Testis (tissue), 3 donors: ENCODE data around the gene OPA1. TPM values are rescaled to one million over a fixed set of nuclear protein-coding genes. Genes with fewer than 3 reads are reported as not detected.

ENCODE experiments used
- DNase-seq: peaks from one replicate; pipeline ENCODE4 v3.0.0-alpha.2; 2019
- H3K27ac ChIP-seq, 2 donors: fragments of 200-600 bp; sonication (generic); one replicate each; pipeline ENCODE4 v1.5.1; 2019
- H3K27me3 ChIP-seq: fragments of 200-600 bp; sonication (generic); one replicate; pipeline ENCODE4 v1.5.1; 2019
- H3K36me3 ChIP-seq: fragments of 200-600 bp; sonication (generic); one replicate; pipeline ENCODE4 v1.5.1; 2017; ENCODE audit warnings: low read depth; ENCODE audit errors: missing control alignments
- H3K4me1 ChIP-seq: fragments of 200-600 bp; sonication (generic); one replicate; pipeline ENCODE4 v1.5.1; 2019
- H3K4me3 ChIP-seq, 2 donors: fragments of 200-600 bp; sonication (generic); one replicate each; pipeline ENCODE4 v1.5.1; 2017 to 2019
- H3K9me3 ChIP-seq: fragments of 200-600 bp; sonication (generic); one replicate; pipeline ENCODE4 v1.5.1; 2017
- POLR2A ChIP-seq: fragments of 450-650 bp; IDR thresholded peaks from one replicate; pipeline ENCODE4 v1.6.1; 2017; ENCODE audit warnings: antibody characterized with exemption, mild to moderate bottlenecking, moderate library complexity
- WGBS, 2 donors: methylation state at CpG; one replicate each; pipeline ENCODE4 v1.1.5; 2018; 5-methylcytosine and 5-hydroxymethylcytosine counted together
- intact Hi-C: fragments of 100-400 bp; cut with DNase I; formaldehyde crosslinking; loops from one replicate; pipeline ENCODE4 v1.15.1; 2023; ENCODE audit warnings: low total_unique reads
- polyA plus RNA-seq: library from polyadenylated mRNA; stranded (reverse); fragments of 350-450 nt; fragmentation: Illumina TruSeq; extraction: RNeasy Lipid Tissue Mini Kit (QIAGEN cat#74804); gene quantifications from one replicate; pipeline ENCODE4 v1.2.3, GENCODE V29; 2014; ENCODE audit warnings: low read depth, low replicate concordance; ENCODE audit not compliant: insufficient read depth
- total RNA-seq, 2 donors: library from RNA; depleted of rRNA; stranded (reverse); fragments of >200 nt; gene quantifications; one replicate each; pipeline ENCODE4 v1.2.3, GENCODE V29; 2016
- TF ChIP-seq, protein P1 (sequence below), 3 experiments: fragments of 450-650 bp in 2 of 3; fragments of 200-600 bp in 1 of 3; sonication (generic) in 1 of 3; IDR thresholded peaks; one replicate each; pipeline ENCODE4 v1.5.1; 2016 to 2019; ENCODE audit warnings: antibody characterized with exemption in 3 of 3, mild to moderate bottlenecking in 2 of 3, moderate library complexity in 1 of 3

Gene OPA1
- total and polyA plus RNA-seq, 3 donors from 2014 or later = 21.0 to 39.8 (median 35.1) TPM

DNA sequence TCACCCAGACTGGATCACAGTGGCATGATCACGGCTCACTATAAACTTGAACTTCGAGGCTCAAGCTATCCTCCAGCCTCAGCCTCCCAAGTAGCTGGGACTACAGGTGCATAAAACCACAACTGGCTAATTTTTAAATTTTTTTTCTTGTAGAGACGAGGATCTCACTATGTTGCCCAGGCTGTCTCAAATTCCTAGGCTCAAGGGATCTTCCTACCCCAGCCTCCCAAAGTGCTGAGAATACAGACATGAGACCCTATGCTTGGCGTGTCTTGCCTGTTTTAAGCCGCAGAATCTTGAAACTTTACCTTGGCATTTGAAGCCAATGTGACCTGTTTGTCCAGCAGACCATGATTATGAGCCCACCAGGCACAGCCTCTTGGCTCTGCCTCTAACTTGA is 119.9 kb downstream of the OPA1 start:
- Histone ChIP-seq H3K27me3 (no peaks in the 10 kb centered on the region), H3K9me3 (no peaks in the 10 kb centered on the region), H3K36me3 (no peaks in the 10 kb centered on the region), H3K27ac (no peak overlapping the region), H3K4me3 (no peak overlapping the region), H3K4me1 (peaks cover 3% of the 10 kb centered on the region)
- intact Hi-C loops = no loop called here
- WGBS, 2 donors = 94 to 97% methylated on average over 5 of the region's 5 CpGs
- no peak for DNase-seq
- TF ChIP-seq, protein P1, sequence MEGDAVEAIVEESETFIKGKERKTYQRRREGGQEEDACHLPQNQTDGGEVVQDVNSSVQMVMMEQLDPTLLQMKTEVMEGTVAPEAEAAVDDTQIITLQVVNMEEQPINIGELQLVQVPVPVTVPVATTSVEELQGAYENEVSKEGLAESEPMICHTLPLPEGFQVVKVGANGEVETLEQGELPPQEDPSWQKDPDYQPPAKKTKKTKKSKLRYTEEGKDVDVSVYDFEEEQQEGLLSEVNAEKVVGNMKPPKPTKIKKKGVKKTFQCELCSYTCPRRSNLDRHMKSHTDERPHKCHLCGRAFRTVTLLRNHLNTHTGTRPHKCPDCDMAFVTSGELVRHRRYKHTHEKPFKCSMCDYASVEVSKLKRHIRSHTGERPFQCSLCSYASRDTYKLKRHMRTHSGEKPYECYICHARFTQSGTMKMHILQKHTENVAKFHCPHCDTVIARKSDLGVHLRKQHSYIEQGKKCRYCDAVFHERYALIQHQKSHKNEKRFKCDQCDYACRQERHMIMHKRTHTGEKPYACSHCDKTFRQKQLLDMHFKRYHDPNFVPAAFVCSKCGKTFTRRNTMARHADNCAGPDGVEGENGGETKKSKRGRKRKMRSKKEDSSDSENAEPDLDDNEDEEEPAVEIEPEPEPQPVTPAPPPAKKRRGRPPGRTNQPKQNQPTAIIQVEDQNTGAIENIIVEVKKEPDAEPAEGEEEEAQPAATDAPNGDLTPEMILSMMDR (IDR thresholded peaks at IDR 0.05) = no peak
- no peak for TF ChIP-seq POLR2A

DNA sequence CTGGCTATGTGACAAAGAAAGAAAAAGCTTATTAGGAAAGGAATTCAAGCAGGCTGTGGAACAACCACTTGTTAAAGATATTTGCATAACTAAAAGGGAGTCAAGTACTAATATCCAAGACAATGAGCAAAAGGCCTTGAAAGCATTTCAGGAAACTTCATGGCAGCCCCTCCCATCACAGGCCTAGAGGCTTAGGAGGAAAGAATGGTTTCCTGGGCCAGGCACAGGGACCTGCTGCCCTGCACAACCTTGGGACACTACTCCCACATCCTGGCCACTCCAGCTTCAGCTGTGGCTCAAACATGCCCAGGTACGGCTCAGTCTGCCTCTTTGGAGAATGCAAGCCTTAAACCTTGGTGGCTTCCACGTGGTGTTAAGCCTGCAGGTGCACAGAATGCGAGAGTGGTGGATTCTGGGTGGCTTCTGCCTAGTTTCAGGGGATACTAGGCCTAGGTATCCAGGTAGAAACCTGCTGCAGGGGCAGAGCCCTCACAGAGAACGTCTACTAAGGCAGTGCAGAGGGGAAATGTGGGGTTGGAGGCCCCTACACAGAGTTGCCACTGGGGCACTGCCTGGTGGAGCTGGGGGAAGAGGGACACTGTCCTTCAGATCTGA is 121.6 kb downstream of the OPA1 start:
- H3K9me3 ChIP-seq = no peaks in the 10 kb centered on the region
- 61 to 72% methylated on average over 3 to 4 of the region's 4 CpGs for WGBS, 2 donors
- H3K36me3 ChIP-seq = no peaks in the 10 kb centered on the region
- H3K27ac ChIP-seq = no peak overlapping the region
- peaks cover 3% of the 10 kb centered on the region for H3K4me1 ChIP-seq
- H3K4me3 ChIP-seq = no peak overlapping the region
- intact Hi-C loops = no loop called here
- TF ChIP-seq, protein P1 (IDR thresholded peaks at IDR 0.05) = no peak
- TF ChIP-seq POLR2A = no peak
- H3K27me3 ChIP-seq = no peaks in the 10 kb centered on the region
- DNase-seq = no peak

DNA sequence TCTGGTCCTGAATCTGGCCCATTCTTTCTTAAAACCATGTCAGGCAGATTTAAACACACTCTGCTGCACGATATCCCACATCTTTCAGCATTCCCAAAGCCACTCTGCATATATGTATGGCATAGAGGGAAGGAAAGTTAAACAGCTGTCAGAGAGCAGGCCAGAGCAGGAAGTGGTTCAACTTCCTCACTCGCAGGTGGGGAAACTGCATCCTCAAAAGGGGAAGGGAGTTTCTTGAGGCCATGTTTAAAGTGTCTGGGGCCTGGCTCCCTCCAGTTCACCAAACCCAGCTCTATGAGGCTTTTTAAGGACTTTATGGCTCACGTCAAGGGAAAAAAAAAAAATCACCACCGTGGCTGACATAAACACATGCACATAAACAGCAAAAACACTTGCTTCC is 123.1 kb downstream of the OPA1 start:
- intact Hi-C loops = no loop called here
- 82 to 90% methylated on average over 4 of the region's 4 CpGs for WGBS, 2 donors
- DNase-seq = no peak
- H3K9me3 ChIP-seq = no peaks in the 10 kb centered on the region
- TF ChIP-seq, protein P1 (IDR thresholded peaks at IDR 0.05) = no peak
- no peak for TF ChIP-seq POLR2A
- no peak overlapping the region for H3K27ac ChIP-seq
- no peak overlapping the region for H3K4me3 ChIP-seq
- H3K36me3 ChIP-seq = no peaks in the 10 kb centered on the region
- H3K27me3 ChIP-seq = no peaks in the 10 kb centered on the region
- peaks cover 3% of the 10 kb centered on the region for H3K4me1 ChIP-seq

DNA sequence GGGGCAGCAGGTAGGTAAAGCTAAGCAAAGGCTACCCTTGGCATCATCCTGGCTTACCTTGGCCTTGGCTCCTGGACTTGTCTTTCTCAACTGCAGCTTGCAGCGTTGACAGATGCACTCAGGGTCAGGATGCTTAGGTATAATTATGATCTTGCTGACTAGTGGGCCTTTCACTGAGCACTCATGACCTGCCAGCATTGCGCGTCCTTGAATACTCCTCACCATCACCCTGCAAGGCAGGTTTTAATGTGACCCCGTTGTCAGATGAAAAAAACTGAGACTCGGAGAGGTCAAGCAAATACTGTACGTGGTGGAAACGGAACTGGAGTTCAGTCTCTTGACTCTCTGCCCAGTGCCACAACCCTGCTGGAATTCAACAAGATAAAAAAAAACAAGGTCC is 126.7 kb downstream of the OPA1 start:
- no peaks in the 10 kb centered on the region for H3K9me3 ChIP-seq
- no peaks in the 10 kb centered on the region for H3K36me3 ChIP-seq
- no peaks in the 10 kb centered on the region for H3K27me3 ChIP-seq
- no peak overlapping the region for H3K4me3 ChIP-seq
- H3K27ac ChIP-seq = no peak overlapping the region
- DNase-seq = no peak
- intact Hi-C loops = no loop called here
- H3K4me1 ChIP-seq = no peaks in the 10 kb centered on the region
- WGBS, 2 donors = 62 to 76% methylated on average over 7 of the region's 7 CpGs
- no peak for TF ChIP-seq POLR2A
- TF ChIP-seq, protein P1 (IDR thresholded peaks at IDR 0.05) = no peak

DNA sequence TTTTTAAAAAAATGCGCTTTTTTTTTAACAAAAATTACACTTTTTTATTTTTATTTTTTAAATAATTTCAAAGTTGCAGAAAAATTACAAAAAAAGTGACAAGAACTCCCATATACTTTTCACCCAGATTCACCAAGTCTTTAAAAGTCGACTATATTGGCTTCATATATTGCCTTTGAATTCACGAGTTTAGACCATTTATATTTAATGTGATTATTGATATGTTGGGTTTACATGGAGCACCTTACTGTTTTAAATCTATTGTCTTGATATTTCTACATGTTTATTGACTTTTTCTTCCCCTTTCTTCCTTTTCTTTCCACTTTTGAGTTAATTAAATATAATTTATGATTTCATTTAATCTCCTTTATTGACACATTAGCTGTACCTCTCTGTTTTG is 127.2 kb downstream of the OPA1 start:
- Histone ChIP-seq H3K9me3 (no peaks in the 10 kb centered on the region), H3K36me3 (no peaks in the 10 kb centered on the region), H3K4me1 (no peaks in the 10 kb centered on the region), H3K27ac (no peak overlapping the region), H3K27me3 (no peaks in the 10 kb centered on the region), H3K4me3 (no peak overlapping the region)
- DNase-seq = no peak
- WGBS, 2 donors = 94 to 96% methylated on average over 3 of the region's 3 CpGs
- TF ChIP-seq POLR2A = no peak
- TF ChIP-seq, protein P1 (IDR thresholded peaks at IDR 0.05) = no peak
- intact Hi-C loops = no loop called here
